ENCODE results near the gene PSAPL1.

The PSAPL1 gene

GRCh38 chr4:7466904-7467303 is 32.2 kb upstream of the PSAPL1 start:
- TF ChIP-seq ZFX (IDR thresholded peaks at IDR 0.05; ENCODE audit: borderline replicate concordance) = no peak
- TF ChIP-seq, protein P1, sequence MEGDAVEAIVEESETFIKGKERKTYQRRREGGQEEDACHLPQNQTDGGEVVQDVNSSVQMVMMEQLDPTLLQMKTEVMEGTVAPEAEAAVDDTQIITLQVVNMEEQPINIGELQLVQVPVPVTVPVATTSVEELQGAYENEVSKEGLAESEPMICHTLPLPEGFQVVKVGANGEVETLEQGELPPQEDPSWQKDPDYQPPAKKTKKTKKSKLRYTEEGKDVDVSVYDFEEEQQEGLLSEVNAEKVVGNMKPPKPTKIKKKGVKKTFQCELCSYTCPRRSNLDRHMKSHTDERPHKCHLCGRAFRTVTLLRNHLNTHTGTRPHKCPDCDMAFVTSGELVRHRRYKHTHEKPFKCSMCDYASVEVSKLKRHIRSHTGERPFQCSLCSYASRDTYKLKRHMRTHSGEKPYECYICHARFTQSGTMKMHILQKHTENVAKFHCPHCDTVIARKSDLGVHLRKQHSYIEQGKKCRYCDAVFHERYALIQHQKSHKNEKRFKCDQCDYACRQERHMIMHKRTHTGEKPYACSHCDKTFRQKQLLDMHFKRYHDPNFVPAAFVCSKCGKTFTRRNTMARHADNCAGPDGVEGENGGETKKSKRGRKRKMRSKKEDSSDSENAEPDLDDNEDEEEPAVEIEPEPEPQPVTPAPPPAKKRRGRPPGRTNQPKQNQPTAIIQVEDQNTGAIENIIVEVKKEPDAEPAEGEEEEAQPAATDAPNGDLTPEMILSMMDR (IDR thresholded peaks at IDR 0.05) = no peak

GRCh38 chr4:7466215-7466614 is 31.5 kb upstream of the PSAPL1 start:
- H3K27ac ChIP-seq = no peak overlapping the region
- TF ChIP-seq, protein P1 (IDR thresholded peaks at IDR 0.05) = no peak
- no peak for TF ChIP-seq ZFX (IDR thresholded peaks at IDR 0.05; ENCODE audit: borderline replicate concordance)

More at GRCh38 chr4:7466904-7467303, 32.2 kb upstream of the PSAPL1 start:
- H3K27ac ChIP-seq = no peak overlapping the region

GRCh38 chr4:7465017-7465416 is 30.3 kb upstream of the PSAPL1 start:
- H3K27ac ChIP-seq = no peak overlapping the region
- TF ChIP-seq ZFX (IDR thresholded peaks at IDR 0.05; ENCODE audit: borderline replicate concordance) = no peak
- TF ChIP-seq, protein P1 (IDR thresholded peaks at IDR 0.05) = no peak

GRCh38 chr4:7464259-7464655 is 29.5 kb upstream of the PSAPL1 start:
- TF ChIP-seq ZFX (IDR thresholded peaks at IDR 0.05; ENCODE audit: borderline replicate concordance) = no peak
- TF ChIP-seq, protein P1 (IDR thresholded peaks at IDR 0.05) = no peak
- no peak overlapping the region for H3K27ac ChIP-seq

DNA sequence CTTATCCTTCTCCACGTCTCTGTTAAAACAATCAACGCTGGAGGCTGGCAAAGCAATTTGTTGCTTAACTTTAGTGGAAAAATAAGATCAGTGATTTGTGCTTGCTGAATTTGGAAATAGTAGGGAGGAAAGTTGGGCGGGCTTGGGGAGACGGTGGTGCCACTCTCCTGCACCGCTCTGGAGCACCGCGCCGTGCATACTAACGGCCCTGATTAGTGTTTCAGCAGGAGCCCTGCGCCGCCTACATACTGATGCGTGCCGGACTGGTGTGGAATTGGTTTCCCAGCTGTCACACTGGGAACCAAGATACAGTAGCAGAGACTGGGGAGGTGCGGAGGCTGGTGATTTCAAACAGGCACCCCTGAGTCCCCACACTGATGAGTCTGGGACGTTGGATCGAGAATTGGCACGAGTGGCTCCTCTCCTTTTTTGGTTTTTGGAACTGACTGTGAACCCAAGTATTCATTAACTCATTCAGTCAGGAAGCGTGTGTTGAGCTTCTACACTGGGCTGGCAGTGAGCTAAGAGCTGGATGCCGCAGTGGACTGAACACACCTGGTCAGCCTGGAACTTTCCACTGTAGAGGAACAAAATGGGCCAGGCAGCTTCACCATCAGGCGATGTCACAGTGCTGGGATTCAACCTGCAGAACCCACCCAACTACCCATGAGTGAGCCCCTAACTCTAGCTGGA is 29.0 kb upstream of the PSAPL1 start:
- no peak for TF ChIP-seq ZFX (IDR thresholded peaks at IDR 0.05; ENCODE audit: borderline replicate concordance)
- TF ChIP-seq, protein P1 (IDR thresholded peaks at IDR 0.05) = no peak
- H3K27ac ChIP-seq = no peak overlapping the region

- TF ChIP-seq, protein P1 (IDR thresholded peaks at IDR 0.05) = peak; percentile 47
- no peak for TF ChIP-seq ZFX (IDR thresholded peaks at IDR 0.05; ENCODE audit: borderline replicate concordance)
- no peak overlapping the region for H3K27ac ChIP-seq
These were observed 27.8 kb upstream of the PSAPL1 start for GRCh38 chr4:7462509-7462971.

DNA sequence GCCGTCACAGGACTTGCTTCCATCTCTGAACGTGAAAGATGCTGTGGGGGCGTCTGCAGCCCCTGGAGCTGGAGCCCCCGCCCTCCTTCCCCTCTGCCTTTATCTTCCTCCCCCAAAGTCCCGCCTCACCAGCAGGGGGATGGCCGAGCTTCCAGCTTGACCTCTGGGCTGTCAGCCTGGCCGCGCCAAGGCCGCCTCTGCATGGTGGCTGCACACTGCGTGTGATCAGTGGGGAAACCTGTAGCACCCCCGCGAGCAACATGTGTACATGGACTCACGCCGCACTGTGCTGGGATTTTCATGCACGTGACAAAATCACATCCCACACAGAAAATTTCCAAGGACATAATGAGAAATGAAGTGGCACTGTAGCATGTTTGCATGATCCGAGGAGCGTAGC is 26.5 kb upstream of the PSAPL1 start:
- no peak overlapping the region for H3K27ac ChIP-seq
- TF ChIP-seq, protein P1 (IDR thresholded peaks at IDR 0.05) = no peak
- no peak for TF ChIP-seq ZFX (IDR thresholded peaks at IDR 0.05; ENCODE audit: borderline replicate concordance)

Data from 22Rv1 (cell line).